WTC11 (cell line): ENCODE measurements around the gene RPL36AL. TPM values are rescaled to one million over a fixed set of nuclear protein-coding genes. Genes with fewer than 3 reads are reported as not detected.

ENCODE experiments used
- ATAC-seq: fragments of 200-7000 bp; cut with Tn5 transposase; 2 replicates; pipeline ENCODE4 v1.10.0; 2021; ENCODE audit warnings: mild to moderate bottlenecking, moderate library complexity
- CTCF ChIA-PET: fragments of 300-600 bp; sonication (Branson Sonifier 250); formaldehyde crosslinking; loops from one replicate; lab custom pipeline; 2021; ENCODE audit warnings: antibody characterized with exemption; lab: Charles Lee
- POLR2A ChIA-PET: fragments of 350-600 bp; sonication (Branson Sonifier 250); formaldehyde crosslinking; loops from one replicate; lab custom pipeline; 2021; ENCODE audit warnings: antibody characterized with exemption; lab: Charles Lee
- DNase-seq: peaks from one replicate; pipeline ENCODE4 v3.0.0; 2021; ENCODE audit warnings: low spot score
- H3K27ac Mint-ChIP-seq: 2 replicates; pipeline ENCODE4 v1.8.0; 2021; ENCODE audit warnings: mixed read lengths
- H3K27me3 Mint-ChIP-seq: 2 replicates; pipeline ENCODE4 v1.8.0; 2021; ENCODE audit warnings: low read depth, mild to moderate bottlenecking, moderate library complexity, mixed read lengths
- H3K36me3 Mint-ChIP-seq: 2 replicates; pipeline ENCODE4 v1.8.0; 2021; ENCODE audit warnings: mixed read lengths
- H3K4me1 Mint-ChIP-seq: 2 replicates; pipeline ENCODE4 v1.8.0; 2022; ENCODE audit warnings: mixed read lengths
- H3K4me3 Mint-ChIP-seq: 2 replicates; pipeline ENCODE4 v1.8.0; 2021; ENCODE audit warnings: mild to moderate bottlenecking, moderate library complexity, mixed read lengths
- H3K9me3 Mint-ChIP-seq: 2 replicates; pipeline ENCODE4 v1.8.0; 2021; ENCODE audit warnings: mixed read lengths
- CDX4 ChIP-seq: fragments of 250-450 bp; sonication (Bioruptor Pico); IDR thresholded peaks from 2 replicates; pipeline ENCODE4 v1.9.0; 2021; ENCODE audit warnings: moderate library complexity, mild to moderate bottlenecking, inconsistent platforms, borderline replicate concordance
- E2F1 ChIP-seq: sonication (generic); formaldehyde crosslinking; IDR thresholded peaks from 2 replicates; pipeline ENCODE4 v1.8.0; 2022; ENCODE audit warnings: mild to moderate bottlenecking, missing genetic modification reagents
- E2F5 ChIP-seq: sonication (generic); formaldehyde crosslinking; IDR thresholded peaks from 2 replicates; pipeline ENCODE4 v1.8.1; 2022; ENCODE audit warnings: mild to moderate bottlenecking, moderate library complexity, missing genetic modification reagents
- ELF4 ChIP-seq: sonication (generic); formaldehyde crosslinking; IDR thresholded peaks from 2 replicates; pipeline ENCODE4 v1.8.1; 2022; ENCODE audit warnings: low read depth, mild to moderate bottlenecking, moderate library complexity, missing genetic modification reagents
- ETV6 ChIP-seq: sonication (generic); formaldehyde crosslinking; IDR thresholded peaks from 2 replicates; pipeline ENCODE4 v1.8.1; 2022; ENCODE audit warnings: mild to moderate bottlenecking, missing genetic modification reagents
- FOXP1 ChIP-seq: sonication (generic); formaldehyde crosslinking; IDR thresholded peaks from 2 replicates; pipeline ENCODE4 v1.8.0; 2022; ENCODE audit warnings: missing genetic modification reagents, mild to moderate bottlenecking, moderate library complexity, borderline replicate concordance
- GABPB1 ChIP-seq: sonication (generic); formaldehyde crosslinking; IDR thresholded peaks from 2 replicates; pipeline ENCODE4 v1.8.1; 2023; ENCODE audit warnings: mild to moderate bottlenecking, missing genetic modification reagents
- HMGA2 ChIP-seq: fragments of 250-450 bp; sonication (Bioruptor Pico); IDR thresholded peaks from 2 replicates; pipeline ENCODE4 v1.4.0; 2021; ENCODE audit warnings: mild to moderate bottlenecking, moderate library complexity
- IRF2 ChIP-seq: sonication (generic); formaldehyde crosslinking; IDR thresholded peaks from 2 replicates; pipeline ENCODE4 v1.8.0; 2022; ENCODE audit warnings: low read depth, missing genetic modification reagents, borderline replicate concordance
- JAZF1 ChIP-seq: fragments of 250-450 bp; sonication (Bioruptor Pico); IDR thresholded peaks from 2 replicates; pipeline ENCODE4 v1.9.0; 2021; ENCODE audit warnings: moderate library complexity, mild to moderate bottlenecking, inconsistent platforms
- KAT7 ChIP-seq: sonication (generic); formaldehyde crosslinking; IDR thresholded peaks from 2 replicates; pipeline ENCODE4 v1.8.1; 2023; ENCODE audit warnings: missing genetic modification reagents, mild to moderate bottlenecking, borderline replicate concordance
- MYBL2 ChIP-seq: sonication (generic); formaldehyde crosslinking; IDR thresholded peaks from 2 replicates; pipeline ENCODE4 v1.8.1; 2023; ENCODE audit warnings: mild to moderate bottlenecking, moderate library complexity, missing genetic modification reagents
- NFYB ChIP-seq: sonication (generic); formaldehyde crosslinking; conservative IDR thresholded peaks from 2 replicates; pipeline ENCODE4 v1.8.0; 2022; ENCODE audit warnings: low read depth, missing genetic modification reagents
- NR2C2 ChIP-seq: sonication (generic); formaldehyde crosslinking; IDR thresholded peaks from 2 replicates; pipeline ENCODE4 v1.8.0; 2022; ENCODE audit warnings: mild to moderate bottlenecking, missing genetic modification reagents
- NR3C1 ChIP-seq: sonication (generic); formaldehyde crosslinking; conservative IDR thresholded peaks from 2 replicates; pipeline ENCODE4 v1.8.1; 2023; ENCODE audit warnings: low read depth, mild to moderate bottlenecking, missing genetic modification reagents
- PRRX2 ChIP-seq: fragments of 250-450 bp; sonication (Bioruptor Pico); IDR thresholded peaks from 2 replicates; pipeline ENCODE4 v1.8.0; 2021; ENCODE audit warnings: mild to moderate bottlenecking
- TCF7 ChIP-seq: sonication (generic); formaldehyde crosslinking; IDR thresholded peaks from 2 replicates; pipeline ENCODE4 v1.8.0; 2022; ENCODE audit warnings: mild to moderate bottlenecking, low read depth, missing genetic modification reagents, moderate library complexity
- TEAD4 ChIP-seq: sonication (generic); formaldehyde crosslinking; IDR thresholded peaks from 2 replicates; pipeline ENCODE4 v1.8.0; 2022; ENCODE audit warnings: mild to moderate bottlenecking, missing genetic modification reagents
- USF2 ChIP-seq: sonication (generic); formaldehyde crosslinking; IDR thresholded peaks from 2 replicates; pipeline ENCODE4 v1.8.1; 2023; ENCODE audit warnings: mild to moderate bottlenecking, missing genetic modification reagents, moderate library complexity
- ZNF219 ChIP-seq: sonication (generic); formaldehyde crosslinking; IDR thresholded peaks from 2 replicates; pipeline ENCODE4 v1.8.0; 2023; ENCODE audit warnings: missing genetic modification reagents, mild to moderate bottlenecking, borderline replicate concordance
- ZNF281 ChIP-seq: sonication (generic); formaldehyde crosslinking; IDR thresholded peaks from 2 replicates; pipeline ENCODE4 v1.8.0; 2023; ENCODE audit warnings: mild to moderate bottlenecking, missing genetic modification reagents
- ZNF416 ChIP-seq: fragments of 250-450 bp; sonication (Bioruptor Pico); IDR thresholded peaks from 2 replicates; pipeline ENCODE4 v1.9.0; 2021; ENCODE audit warnings: mild to moderate bottlenecking, inconsistent platforms
- ZNF423 ChIP-seq: fragments of 250-450 bp; sonication (Bioruptor Pico); IDR thresholded peaks from 2 replicates; pipeline ENCODE4 v2.1.2; 2022; ENCODE audit warnings: mild to moderate bottlenecking, moderate library complexity
- total RNA-seq: library from RNA; stranded (reverse); gene quantifications from 3 replicates; pipeline ENCODE4 v1.2.3, GENCODE V29; 2021
- TF ChIP-seq, protein P1 (sequence below): fragments of 250-450 bp; sonication (Bioruptor Pico); IDR thresholded peaks from 2 replicates; pipeline ENCODE4 v1.8.0; 2021; ENCODE audit warnings: mild to moderate bottlenecking

The RPL36AL gene
- total RNA-seq, 1 experiment from 2014 or later = 212 TPM

GRCh38 chr14:49641697-49642129, 21.3 kb upstream of the RPL36AL start:
- TF ChIP-seq, protein P1, sequence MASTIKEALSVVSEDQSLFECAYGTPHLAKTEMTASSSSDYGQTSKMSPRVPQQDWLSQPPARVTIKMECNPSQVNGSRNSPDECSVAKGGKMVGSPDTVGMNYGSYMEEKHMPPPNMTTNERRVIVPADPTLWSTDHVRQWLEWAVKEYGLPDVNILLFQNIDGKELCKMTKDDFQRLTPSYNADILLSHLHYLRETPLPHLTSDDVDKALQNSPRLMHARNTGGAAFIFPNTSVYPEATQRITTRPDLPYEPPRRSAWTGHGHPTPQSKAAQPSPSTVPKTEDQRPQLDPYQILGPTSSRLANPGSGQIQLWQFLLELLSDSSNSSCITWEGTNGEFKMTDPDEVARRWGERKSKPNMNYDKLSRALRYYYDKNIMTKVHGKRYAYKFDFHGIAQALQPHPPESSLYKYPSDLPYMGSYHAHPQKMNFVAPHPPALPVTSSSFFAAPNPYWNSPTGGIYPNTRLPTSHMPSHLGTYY (CRISPR knock-in tag) = no peak
- peak; percentile 87 for TF ChIP-seq GABPB1 (CRISPR knock-in tag)
- Mint-ChIP-seq H3K4me1 (peaks cover 18% of the 10 kb centered on the region), H3K9me3 (no peaks in the 10 kb centered on the region), H3K36me3 (peaks cover 29% of the 10 kb centered on the region), H3K4me3 (no peak overlapping the region), H3K27ac (peak overlapping the region; percentile 68), H3K27me3 (no peaks in the 10 kb centered on the region)
- ChIA-PET CTCF (no interaction called here), POLR2A (no interaction called here)
- DNase-seq = no peak
- ATAC-seq = peak; percentile 29

GRCh38 chr14:49640540-49641417, 20.4 kb upstream of the RPL36AL start:
- DNase-seq (no peak), ATAC-seq (no peak)
- Mint-ChIP-seq H3K4me1 (peaks cover 25% of the 10 kb centered on the region), H3K27me3 (no peaks in the 10 kb centered on the region), H3K36me3 (peaks cover 31% of the 10 kb centered on the region), H3K27ac (peak overlapping the region; percentile 19; the same call in 1 of the 2 replicates), H3K9me3 (no peaks in the 10 kb centered on the region), H3K4me3 (no peak overlapping the region)
- TF ChIP-seq JAZF1 (CRISPR knock-in tag) (no peak), ZNF281 (CRISPR knock-in tag) (no peak), NFYB (CRISPR knock-in tag) (no peak), CDX4 (CRISPR knock-in tag) (no peak), TCF7 (CRISPR knock-in tag) (no peak), ZNF416 (CRISPR knock-in tag) (no peak), ZNF219 (CRISPR knock-in tag) (no peak)
- ChIA-PET CTCF (no interaction called here), POLR2A (interaction anchor here (0.7 kb wide), 1 partner anchor 10 kb away, joined by 5 read pairs; no protein-coding TSS in a partner anchor)

- Mint-ChIP-seq H3K36me3 (peaks cover 31% of the 10 kb centered on the region), H3K9me3 (no peaks in the 10 kb centered on the region), H3K27me3 (no peaks in the 10 kb centered on the region), H3K27ac (no peak overlapping the region), H3K4me3 (no peak overlapping the region), H3K4me1 (peaks cover 27% of the 10 kb centered on the region)
- DNase-seq (no peak), ATAC-seq (no peak)
- ChIA-PET CTCF (no interaction called here), POLR2A (interaction anchor here (2.4 kb wide), 1 partner anchor 17 kb away, joined by 6 read pairs; the partner anchor contains the start of genes MGAT2 and RPL36AL)
- TF ChIP-seq TCF7 (CRISPR knock-in tag) = no peak
- TF ChIP-seq ELF4 (CRISPR knock-in tag) = no peak
- TF ChIP-seq ZNF219 (CRISPR knock-in tag) = no peak
- TF ChIP-seq ETV6 (CRISPR knock-in tag) = no peak
- no peak for TF ChIP-seq NR2C2 (CRISPR knock-in tag)
- no peak for TF ChIP-seq PRRX2
- no peak for TF ChIP-seq KAT7 (CRISPR knock-in tag)
- no peak for TF ChIP-seq IRF2 (CRISPR knock-in tag)
- no peak for TF ChIP-seq HMGA2 (CRISPR knock-in tag)
- no peak for TF ChIP-seq ZNF423
- TF ChIP-seq FOXP1 (CRISPR knock-in tag) = no peak
- TF ChIP-seq NR3C1 (CRISPR knock-in tag) = no peak
- TF ChIP-seq USF2 (CRISPR knock-in tag) = no peak
- TF ChIP-seq MYBL2 (CRISPR knock-in tag) = no peak
- no peak for TF ChIP-seq E2F5 (CRISPR knock-in tag)
- TF ChIP-seq TEAD4 = no peak
- TF ChIP-seq E2F1 (CRISPR knock-in tag) = no peak
Measured at GRCh38 chr14:49637534-49638078, 17.2 kb upstream of the RPL36AL start.
